Glomerular endothelial cell (primary cell): ENCODE measurements around the gene KIAA0825. TPM values are rescaled to one million over a fixed set of nuclear protein-coding genes. Genes with fewer than 3 reads are reported as not detected.

Experiments
- DNase-seq: peaks from one replicate; pipeline ENCODE4 v3.0.0-alpha.2; 2011; ENCODE audit warnings: low read depth, low spot score; ENCODE audit errors: extremely low read depth
- total RNA-seq: library from RNA; depleted of rRNA; stranded (reverse); fragments of >200 nt; gene quantifications from 2 replicates; pipeline ENCODE4 v1.2.3, GENCODE V29; 2015

The KIAA0825 gene
- total RNA-seq, 1 donor from 2014 or later = 3.0 TPM

DNA sequence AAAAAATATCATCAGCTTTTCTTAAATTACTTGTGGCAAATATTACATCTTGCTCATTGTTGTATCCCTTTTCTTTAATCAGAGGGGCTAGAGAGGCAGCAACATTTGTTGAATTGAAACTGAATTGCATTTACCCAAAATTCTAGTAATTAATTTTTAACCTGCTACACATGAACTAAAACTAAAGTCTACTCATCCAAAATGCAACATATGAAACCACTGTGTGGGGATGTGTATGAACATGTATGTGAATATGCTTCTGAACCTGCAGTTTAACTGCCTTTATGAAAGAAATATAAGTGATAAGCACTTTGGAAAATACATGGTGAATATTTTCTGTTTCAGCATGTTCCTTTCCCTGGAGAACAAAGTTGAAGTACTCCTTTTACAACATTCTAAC, 158.5 kb downstream of the KIAA0825 start:
- DNase-seq = no peak

DNA sequence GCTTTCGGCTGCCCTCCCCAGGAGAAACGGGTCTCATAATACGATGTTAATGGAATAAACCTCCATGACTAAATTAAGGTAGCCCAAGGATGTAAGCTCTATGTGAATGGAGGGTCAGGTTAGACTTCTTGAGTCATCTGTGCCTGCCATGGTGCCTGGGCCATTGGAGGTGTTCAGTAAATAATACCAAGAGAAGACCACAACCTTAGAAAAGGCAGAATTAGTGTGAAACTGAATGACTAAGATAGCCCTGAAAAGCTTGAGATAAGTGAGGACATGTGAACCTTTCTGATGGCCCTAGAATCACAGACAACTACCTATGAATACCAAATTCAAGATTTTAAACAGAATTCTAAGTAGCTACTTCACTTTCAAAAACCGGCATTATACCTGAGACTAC, 160.6 kb downstream of the KIAA0825 start:
- DNase-seq = no peak

DNA sequence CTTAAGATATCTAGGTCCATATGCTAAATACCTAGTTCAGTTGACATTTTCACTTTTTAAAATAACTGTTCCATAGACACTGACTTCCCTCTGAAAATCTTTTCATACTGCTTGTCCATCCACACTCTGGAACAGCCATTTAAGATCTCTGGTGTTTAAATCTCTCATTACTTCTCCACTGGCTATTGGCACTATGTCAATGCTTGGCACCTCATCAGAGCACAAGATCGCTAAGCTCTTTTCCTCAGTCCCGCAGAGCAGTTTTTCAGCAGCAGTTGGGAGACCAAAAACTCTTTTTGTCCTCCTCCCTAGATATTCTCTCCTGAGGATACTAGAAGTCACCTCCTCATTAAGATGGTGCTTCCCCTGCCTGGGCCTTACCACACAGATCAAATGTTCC, 172.7 kb downstream of the KIAA0825 start:
- no peak for DNase-seq

DNA sequence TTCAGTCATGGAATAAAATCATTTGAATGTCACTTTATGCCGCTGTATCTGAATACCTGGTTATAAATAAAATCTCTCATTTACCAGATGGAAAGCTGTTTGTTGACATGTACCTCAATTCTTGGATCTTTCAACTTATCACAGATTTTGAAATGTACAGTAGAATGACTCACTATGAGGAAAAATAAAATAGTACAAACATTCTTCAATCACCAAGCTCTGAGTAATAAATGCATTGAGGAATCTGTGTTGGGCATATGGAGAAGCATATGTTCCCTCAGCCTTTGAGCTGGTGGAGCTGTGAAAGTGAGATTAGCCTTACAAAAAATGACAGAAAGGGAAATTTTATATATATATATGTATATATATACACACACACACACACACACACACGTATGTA, 175.4 kb downstream of the KIAA0825 start:
- no peak for DNase-seq

DNA sequence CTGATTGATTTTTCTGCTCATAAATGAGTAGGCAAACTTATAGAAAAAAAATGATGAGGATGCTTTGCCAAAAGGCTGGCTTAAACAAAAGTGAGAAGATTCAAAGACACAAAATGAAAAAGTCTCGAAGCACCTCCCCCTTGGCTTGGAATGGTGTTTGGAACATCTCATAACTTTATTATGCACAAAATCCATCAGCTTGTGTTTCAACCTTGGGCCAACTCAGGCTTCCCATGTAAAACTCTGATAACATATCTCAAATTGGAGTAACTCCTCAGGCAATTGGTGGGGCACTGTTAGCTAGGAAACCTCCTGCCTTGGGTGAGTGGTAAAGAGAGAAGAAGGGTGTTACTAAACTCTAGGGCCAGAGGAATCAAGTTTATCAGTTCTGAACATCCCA, 176.3 kb downstream of the KIAA0825 start:
- no peak for DNase-seq

DNA sequence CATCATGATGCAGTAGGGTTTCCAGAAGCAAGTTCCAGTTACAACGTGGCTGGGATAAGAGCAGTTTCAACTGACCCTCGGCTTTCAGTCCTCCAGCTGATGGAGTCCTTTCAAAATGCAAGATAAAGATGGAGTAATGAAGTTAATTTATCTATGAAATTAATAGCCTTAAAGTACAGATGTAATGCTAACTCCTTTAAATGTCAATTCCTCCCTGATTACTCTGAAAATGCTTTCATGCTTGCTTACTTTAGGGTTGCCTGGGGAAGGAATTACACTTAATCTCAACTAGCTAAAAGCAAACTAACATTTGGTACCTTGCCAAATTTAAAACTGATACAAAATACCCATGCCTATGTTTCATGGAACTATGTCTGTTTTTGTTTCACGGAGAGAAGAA, 178.4 kb downstream of the KIAA0825 start:
- DNase-seq = no peak

DNA sequence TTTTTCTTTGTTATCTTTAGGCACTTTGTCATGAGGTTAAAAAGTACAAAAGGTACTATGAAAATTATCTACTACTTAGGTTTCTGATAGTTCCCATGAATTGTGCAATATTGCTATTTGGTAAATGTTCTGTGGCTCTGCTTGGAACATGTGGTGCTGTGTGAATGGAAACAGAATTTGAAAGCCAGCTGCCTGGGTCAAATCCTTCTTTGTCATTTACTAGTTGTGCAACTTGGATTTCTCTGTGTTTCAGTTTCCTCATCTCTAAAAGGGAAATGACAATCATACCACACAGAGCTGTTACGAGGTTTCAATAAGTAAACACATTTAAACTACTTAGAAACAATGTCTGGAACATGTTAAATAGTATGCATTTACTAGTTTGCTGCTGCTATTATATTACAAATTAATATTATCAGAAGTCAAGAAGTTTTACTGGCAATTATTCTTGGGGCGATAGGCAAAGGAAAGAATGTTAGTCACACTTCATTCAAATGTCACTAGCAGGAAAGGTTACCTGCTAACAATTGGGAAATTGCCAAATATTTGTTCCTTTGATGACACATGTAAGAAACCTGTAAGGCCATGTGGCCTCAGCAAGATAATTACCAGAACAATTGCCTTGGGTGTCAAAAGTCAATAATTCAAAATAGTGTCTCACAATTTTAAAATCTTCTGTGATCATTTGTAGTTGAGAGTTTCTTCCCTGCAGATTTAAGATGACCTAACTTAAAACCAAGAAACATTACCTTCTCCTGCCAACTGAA, 184.8 kb downstream of the KIAA0825 start:
- DNase-seq = peak; percentile 14

DNA sequence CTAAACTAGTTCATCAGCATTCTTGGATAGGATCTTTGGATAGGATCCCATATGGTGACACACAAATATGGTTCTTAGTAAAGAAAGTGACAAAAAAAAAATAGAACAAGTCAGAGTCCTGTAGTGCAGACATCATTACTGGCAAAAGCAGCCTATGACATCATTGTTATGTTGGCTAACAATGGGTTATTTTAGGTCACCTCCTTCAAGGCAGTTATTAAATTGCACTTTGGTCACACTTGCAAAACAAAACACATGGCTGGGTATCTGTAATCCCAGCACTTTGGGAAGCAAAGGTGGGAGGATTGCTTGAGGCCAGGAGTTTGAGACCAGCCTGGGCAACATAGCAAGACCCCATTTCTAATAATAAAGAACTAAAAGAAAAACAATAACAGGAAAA, 185.9 kb downstream of the KIAA0825 start:
- DNase-seq = no peak

DNA sequence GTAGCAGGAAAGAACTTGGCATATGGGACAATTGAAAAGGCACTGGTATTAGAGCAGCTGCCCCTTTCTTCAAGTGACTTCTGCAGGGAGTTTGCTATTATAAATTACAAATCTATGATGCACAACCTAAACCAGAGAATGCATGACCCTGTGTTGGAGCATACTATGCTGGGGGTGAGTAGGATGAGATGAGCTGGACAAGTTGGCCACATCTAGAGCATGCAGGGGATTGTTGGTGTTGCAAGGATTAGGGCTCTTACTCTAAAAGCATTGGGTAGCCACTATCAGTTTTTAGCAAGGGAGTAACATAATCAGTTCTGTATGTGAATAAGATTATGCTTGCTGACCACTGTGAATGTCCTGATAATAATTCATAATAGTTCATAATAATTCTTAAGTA, 186.7 kb downstream of the KIAA0825 start:
- no peak for DNase-seq

DNA sequence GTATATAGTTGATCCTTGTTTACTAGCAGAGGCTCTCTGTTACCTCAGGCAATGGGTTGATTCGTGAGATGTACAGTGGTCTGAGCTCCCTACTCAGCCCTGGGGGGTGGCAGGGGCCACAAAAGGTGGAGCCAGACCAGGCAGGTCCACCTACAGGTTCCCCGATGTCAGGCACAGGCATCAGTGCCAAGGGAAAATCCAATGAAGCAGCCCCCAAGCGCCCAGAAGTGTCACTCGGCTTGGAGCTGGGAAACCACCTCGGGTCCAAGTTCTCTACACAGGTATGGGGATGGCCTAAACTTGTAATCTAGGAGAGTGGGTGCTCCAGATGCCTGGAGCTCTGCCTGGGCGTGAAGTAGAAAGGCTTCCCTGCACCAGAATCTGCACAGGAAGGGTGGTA, 188.8 kb downstream of the KIAA0825 start:
- no peak for DNase-seq

DNA sequence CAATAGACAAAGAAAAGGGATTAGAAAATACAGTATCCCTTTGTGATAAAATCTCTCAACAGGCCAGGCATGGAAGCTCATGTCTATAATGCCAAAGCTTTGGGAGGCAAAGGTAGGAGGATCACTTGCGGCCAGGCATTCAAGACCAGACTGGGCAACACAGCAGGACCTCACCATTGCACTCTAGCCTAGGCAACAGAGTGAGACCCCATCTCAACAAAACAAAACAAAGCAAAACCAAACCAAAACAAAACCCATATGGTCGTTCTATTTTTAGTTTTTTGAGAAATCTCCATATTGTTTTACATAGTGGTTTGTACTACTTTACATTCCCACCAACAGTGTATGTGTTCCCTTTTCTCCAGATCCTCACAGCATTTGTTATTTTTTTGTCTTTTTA, 193.0 kb downstream of the KIAA0825 start:
- DNase-seq = no peak

DNA sequence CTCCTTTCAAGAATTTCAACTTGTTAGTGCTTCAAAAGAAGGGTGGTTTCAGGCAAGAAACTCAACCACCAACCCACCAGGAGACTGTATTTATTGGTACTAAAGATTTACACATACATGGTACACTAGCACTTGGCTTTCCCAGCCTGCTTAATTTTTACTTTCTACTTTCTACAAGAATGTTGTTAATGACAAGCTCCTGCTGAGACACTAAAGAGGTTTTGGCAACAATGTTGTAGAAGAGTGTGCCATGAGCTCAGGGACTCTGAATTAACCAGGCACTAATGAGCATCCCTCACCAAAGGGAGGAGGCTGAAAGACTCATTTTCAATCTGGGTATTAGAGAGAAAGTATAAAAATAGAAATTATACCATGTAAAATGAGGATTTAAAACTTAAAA, 195.0 kb downstream of the KIAA0825 start:
- DNase-seq = no peak

DNA sequence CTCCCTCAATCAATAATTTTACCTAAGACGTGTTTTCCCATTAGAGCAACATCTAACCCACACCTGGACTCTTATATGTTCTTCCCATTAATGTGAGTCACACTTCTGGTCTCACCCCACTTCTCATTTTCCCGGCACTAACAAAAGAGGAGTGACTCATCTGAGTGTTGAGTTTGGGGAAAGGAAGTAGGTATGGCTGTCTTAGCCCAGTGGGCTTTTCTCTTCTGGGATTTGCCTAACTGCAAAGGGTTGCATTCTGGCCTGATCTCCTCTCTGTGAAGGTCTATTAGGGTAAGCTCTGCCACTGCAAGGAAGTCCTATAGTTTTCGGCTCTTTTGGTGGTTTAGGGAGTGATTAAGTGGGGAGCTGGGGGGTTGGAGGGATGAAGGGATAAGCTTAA, 195.6 kb downstream of the KIAA0825 start:
- DNase-seq = peak; percentile 14

DNA sequence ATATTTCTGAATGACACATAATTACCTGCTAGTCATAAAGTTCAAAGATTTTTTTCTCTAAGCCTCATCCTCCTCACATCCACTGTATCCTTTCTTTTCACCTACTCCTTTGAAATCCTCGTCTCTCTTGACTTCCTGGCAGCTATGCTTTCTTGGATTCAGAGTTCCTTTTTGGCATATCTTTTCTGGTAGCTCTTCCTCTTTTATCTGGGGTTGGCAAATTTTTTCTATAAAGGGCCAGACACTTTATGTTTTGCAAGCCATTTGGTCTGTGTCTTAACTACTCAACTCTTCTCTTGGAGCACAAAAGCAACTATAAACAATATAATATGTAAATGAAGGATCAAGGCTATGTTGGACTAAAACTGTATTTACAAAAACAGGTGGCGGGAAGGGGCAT, 197.5 kb downstream of the KIAA0825 start:
- DNase-seq = no peak

DNA sequence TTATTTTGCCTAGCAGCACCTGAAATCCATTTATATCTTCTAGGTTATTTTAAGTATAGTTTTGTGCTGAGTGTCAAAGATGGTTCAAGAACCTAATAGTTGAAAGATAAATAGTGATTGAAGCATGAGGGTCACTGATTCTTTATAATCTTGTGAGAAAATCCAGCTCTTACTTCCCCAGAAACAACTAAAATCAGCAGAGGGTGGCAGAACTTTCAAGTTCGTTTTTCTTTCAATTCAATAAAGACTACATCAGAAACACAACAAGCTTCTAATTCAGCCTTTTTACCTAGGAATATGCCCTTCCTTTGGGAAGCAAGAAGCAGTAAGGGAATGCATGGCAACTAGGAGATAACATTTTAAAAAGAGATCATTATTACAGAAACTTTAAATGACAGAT, 202.6 kb downstream of the KIAA0825 start:
- no peak for DNase-seq

DNA sequence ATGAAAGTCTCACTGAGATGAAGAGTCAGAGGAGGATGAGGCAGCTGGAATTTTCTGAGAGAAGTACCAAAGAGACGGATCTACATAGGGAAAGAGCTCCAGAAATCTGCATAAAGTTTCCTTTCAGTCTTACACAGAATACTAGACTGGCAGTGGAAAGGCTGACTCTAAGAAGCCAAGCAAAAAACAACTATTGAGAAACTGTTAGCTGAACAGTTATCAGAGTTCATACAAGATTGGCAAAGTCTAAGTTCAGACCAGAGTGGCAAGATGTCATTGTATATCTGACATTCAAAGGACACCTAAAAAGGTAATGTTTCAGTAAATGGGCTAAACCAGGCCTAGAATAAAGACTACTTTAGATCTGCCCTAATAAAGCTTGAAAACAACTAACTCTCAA, 209.0 kb downstream of the KIAA0825 start:
- no peak for DNase-seq

DNA sequence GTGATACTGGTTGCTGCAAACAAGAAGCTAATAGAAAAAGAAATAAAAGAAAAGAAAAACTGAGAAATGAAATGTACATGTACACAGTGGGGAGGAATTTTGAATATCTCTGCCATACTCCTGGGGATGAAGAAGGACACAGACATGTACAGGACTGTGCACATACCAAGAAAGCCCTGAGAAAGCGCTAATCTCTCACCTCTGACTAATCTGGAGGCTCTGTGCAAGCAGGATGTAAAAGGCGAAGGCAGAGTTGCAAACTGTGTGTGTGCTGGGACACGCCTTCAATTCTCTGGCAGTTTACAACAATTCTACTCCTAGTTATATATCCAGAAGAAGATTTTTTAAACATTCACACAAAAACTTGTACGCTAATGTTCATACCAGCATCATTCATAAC, 211.4 kb downstream of the KIAA0825 start:
- DNase-seq = no peak

DNA sequence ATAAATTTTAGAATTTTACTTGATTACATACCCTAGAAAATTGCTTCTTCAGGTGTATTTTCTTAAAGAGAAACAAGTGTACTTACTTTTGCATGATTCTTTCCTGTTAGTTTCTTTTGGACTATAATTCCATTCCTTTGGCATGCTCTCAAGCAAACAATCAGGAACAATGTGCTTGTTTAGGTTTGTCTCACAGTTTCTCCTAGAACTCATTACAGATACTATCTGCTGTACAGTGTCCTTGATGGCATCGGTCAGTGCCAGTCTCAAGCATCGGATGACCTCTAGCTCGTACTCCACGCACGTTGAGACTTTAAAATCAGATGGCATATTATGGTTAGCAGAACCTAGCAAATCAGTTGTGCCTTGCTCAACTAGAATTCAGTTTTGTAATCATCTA, 214.9 kb downstream of the KIAA0825 start:
- no peak for DNase-seq

DNA sequence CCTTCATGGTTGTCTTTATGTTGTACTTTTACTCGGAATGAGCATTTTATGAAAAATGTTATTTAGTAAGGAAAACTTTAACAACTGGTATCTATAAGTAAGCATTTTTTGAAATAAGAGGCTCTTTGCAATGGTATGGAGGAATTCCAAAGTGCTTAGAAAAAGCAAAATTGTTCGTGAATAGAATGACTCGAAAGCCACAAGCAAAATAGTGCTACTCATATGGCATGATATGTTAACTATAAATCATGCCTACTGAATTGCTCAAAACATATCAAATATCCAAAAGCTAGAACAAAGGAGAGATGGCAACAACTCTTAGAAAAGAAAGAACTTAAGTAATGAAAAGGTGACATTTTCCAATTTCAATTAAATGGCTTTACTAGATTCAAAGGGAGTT, 216.3 kb downstream of the KIAA0825 start:
- DNase-seq = no peak

DNA sequence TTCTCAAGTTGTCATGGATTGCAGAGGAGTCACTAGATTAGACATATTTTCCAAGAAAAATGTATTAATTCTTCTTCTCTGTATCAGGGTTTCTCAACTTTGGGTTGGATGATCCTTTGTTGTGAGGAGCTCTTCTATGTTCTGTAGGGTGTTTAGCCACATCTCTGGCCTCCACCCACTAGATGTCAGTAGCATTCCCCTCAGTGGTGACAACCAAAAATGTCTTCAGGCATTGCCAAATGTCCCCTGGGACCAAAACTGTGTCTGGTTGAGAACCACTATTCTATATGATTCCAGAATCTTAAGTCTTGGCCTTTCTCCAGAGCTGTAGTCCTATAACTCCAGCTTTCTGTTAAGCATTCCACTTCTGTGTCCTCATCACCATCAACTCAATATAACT, 220.9 kb downstream of the KIAA0825 start:
- DNase-seq = no peak

DNA sequence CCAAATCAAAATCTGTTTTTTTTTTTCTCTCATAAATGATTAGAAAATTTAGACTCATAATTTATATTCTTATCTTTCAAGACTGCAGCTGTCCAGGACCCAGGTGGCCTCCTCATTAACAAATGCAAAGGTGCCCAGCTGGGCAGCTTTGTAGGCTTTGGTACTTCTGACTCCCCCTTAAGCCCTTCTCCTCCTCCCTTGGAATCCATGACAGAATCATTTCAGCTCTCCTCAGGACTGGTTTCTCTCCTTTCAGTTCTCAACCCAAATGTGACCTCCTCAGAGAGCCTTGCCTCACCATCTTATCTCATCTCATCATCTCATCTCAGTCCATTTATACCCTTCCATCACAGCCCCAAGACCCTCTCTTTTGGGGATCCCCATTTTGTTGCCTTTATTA, 221.7 kb downstream of the KIAA0825 start:
- DNase-seq = no peak

DNA sequence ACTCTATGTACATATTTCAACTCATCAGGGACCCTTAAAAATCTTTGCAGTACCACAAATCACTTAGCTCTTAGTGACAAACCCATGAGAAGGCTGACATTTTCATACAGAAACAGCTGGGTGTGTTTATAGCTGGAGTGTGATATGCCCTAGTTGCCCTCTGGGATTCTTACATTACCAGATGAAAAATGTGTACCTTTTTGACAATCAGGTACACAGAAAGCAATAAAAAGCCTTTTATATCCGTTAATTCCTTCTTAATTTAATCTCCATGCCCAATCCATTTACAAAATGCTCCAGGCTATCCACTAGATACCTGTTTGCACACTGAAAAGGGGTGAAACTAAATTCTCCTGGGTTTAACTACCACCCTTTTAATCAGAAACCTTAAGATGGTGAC, 222.9 kb downstream of the KIAA0825 start:
- no peak for DNase-seq

DNA sequence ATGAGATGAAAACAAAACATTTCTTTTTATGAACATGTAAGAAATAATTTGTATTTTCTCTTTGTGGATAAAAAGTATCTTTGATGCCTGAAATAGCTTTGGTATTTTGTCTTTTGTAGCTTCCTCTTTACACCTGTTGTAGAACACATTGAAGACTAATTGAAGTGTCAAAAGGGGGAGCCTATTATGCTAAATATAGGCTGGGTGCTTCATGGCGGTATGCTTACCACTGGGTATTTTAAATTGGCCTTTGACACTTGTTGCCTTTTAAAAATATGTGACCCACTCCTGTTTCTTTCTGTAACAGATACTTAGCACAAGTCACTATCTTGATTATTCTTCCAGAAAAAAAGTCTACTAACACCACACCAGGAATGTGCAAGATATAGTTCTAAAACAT, 226.4 kb downstream of the KIAA0825 start:
- DNase-seq = no peak
